ENCODE measurements around the gene RCAN2.
"Not testable (repeated sequence)": the region's sequence is repeated elsewhere in the genome, so short reads cannot be mapped to it uniquely, and the experiment has no call there.

Gene RCAN2

DNA sequence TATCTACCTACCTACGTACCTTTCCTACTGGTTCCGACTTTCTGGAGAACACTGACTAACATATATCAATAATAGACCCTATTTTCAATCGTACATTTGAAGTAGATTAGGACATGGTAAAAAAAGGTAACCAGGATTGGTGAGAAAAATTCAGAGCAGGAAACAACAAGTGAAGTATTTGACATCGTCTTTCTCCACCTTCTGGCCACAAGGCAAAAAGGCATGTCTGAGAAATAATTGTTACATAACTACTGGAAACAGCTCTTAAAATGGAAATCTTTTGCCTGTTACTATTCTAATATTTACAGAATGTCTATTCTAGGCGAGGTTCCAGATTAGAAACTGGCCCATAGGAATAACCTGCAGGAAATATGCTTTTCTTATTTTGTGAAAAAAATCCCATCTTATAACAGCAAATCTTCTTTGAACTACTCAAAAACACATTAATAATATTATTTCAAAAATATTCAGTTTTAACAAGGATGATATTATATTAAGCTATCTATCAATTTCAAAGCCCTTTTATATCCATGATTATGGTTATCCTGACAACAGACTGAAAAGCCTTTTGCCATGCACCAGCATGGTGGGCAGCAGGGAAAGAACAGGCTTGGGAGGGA is 80.8 kb downstream of the RCAN2 start:
- peaks cover 7% of the 10 kb centered on the region for H3K4me1 ChIP-seq (ENCODE audit: control insufficient read depth, insufficient read depth, low read length)
- H3K27ac ChIP-seq (ENCODE audit: low read length) = no peak overlapping the region
- H3K27me3 ChIP-seq (ENCODE audit: control insufficient read depth in 1 of 2, insufficient read depth in 2 of 2, low read length in 2 of 2) = no peaks in the 10 kb centered on the region
- H3K36me3 ChIP-seq (ENCODE audit: control insufficient read depth in 2 of 2, insufficient read depth in 2 of 2, low read length in 2 of 2) = no peaks in the 10 kb centered on the region
- peak overlapping the region in 1 of 2 donors; percentile 10 for H3K9ac ChIP-seq (ENCODE audit: low read length in 2 of 2)
- H3K9me3 ChIP-seq (ENCODE audit: control insufficient read depth in 2 of 2, low read length in 2 of 2) = no peaks in the 10 kb centered on the region
- H3K4me3 ChIP-seq (ENCODE audit: low read length in 2 of 2) = no peak overlapping the region

DNA sequence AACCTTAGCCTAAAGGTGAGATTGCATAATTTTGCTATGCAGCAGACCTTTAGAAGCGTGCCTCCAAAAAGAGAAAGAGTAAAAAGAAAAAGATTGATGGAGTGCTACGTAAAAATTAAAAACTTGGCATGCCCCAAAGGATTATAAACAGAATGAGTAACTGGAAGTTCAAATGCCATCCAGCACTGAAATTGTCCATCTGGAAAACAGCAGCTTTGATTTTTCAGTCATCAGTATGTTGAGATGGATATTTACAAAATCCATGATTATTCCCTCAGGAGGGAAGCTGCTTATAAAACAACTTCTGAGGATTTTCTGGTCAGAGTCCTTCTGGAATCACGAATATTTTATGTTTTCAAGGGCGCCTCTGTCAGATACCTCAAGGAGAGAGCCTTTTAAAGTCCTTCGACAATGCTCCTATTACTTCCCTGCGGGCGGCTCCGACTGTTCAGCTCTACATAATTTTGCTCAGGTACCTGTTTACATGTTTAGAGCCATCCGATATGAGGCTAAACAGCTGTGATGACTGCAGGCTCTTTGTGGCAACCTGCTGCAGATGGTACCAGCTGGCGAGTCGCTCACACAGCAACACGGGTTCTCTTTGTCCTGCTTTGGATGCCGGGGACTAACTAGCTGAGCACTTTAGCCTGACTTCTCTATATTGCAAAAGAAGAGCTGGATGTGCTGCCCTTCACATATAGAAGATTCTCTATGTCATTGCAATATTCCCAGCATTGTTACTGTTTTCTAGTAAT is 83.3 kb downstream of the RCAN2 start:
- peak overlapping the region; percentile 32 for H3K27ac ChIP-seq (ENCODE audit: low read length)
- H3K9ac ChIP-seq (ENCODE audit: low read length in 2 of 2) = no peak overlapping the region
- H3K36me3 ChIP-seq (ENCODE audit: control insufficient read depth in 2 of 2, insufficient read depth in 2 of 2, low read length in 2 of 2) = no peaks in the 10 kb centered on the region
- no peaks in the 10 kb centered on the region for H3K9me3 ChIP-seq (ENCODE audit: control insufficient read depth in 2 of 2, low read length in 2 of 2)
- no peaks in the 10 kb centered on the region for H3K27me3 ChIP-seq (ENCODE audit: control insufficient read depth in 1 of 2, insufficient read depth in 2 of 2, low read length in 2 of 2)
- peaks cover 7% of the 10 kb centered on the region for H3K4me1 ChIP-seq (ENCODE audit: control insufficient read depth, insufficient read depth, low read length)
- peak overlapping the region in 1 of 2 donors; percentile 24 for H3K4me3 ChIP-seq (ENCODE audit: low read length in 2 of 2)

DNA sequence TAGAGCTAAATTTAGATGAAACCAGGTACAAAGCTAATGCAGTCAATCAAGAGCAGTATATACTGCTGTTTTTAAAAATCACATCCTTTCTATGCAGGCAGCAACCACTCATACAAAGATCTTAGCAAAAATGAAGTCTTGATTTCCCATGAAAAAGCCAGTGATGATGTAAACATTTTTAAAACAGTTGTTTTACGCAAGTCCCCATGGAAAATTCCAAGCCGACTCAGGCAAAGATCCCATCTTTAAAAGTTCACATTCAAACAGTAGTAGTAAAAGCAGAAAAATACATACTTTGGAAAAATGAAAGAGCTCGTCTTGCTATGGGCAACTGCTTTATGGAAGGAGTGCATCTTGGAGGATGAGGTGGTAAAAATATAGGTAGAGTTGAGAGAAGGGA is 84.0 kb downstream of the RCAN2 start:
- Histone ChIP-seq H3K9me3 (ENCODE audit: control insufficient read depth in 2 of 2, low read length in 2 of 2) (no peaks in the 10 kb centered on the region), H3K4me3 (ENCODE audit: low read length in 2 of 2) (no peak overlapping the region), H3K36me3 (ENCODE audit: control insufficient read depth in 2 of 2, insufficient read depth in 2 of 2, low read length in 2 of 2) (no peaks in the 10 kb centered on the region), H3K27me3 (ENCODE audit: control insufficient read depth in 1 of 2, insufficient read depth in 2 of 2, low read length in 2 of 2) (no peaks in the 10 kb centered on the region), H3K27ac (ENCODE audit: low read length) (no peak overlapping the region), H3K4me1 (ENCODE audit: control insufficient read depth, insufficient read depth, low read length) (peaks cover 7% of the 10 kb centered on the region), H3K9ac (ENCODE audit: low read length in 2 of 2) (no peak overlapping the region)

DNA sequence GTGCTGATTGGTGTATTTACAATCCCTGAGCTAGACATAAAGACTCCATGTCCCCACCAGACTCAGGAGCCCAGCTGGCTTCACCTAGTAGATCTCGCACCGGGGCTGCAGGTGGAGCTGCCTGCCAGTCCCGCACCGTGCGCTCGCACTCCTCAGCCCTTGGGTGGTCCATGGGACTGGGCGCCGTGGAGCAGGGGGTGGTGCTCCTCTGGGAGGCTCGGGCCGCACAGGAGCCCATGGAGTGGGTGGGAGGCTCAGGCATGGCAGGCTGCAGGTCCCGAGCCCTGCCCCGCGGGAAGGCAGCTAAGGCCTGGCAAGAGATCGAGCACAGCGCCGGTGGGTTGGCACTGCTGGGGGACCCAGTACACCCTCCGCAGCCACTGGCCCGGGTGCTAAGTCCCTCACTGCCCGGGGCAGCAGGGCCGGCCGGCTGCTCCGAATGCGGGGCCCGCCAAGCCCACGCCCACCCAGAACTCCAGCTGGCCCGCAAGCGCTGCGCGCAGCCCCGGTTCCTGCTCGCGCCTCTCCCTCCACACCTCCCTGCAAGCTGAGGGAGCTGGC is 85.5 kb downstream of the RCAN2 start:
- not testable (repeated sequence) for H3K9me3 ChIP-seq (ENCODE audit: control insufficient read depth in 2 of 2, low read length in 2 of 2); H3K36me3 ChIP-seq (ENCODE audit: control insufficient read depth in 2 of 2, insufficient read depth in 2 of 2, low read length in 2 of 2); H3K4me1 ChIP-seq (ENCODE audit: control insufficient read depth, insufficient read depth, low read length); H3K27ac ChIP-seq (ENCODE audit: low read length); H3K9ac ChIP-seq (ENCODE audit: low read length in 2 of 2); H3K4me3 ChIP-seq (ENCODE audit: low read length in 2 of 2); H3K27me3 ChIP-seq (ENCODE audit: control insufficient read depth in 1 of 2, insufficient read depth in 2 of 2, low read length in 2 of 2)

DNA sequence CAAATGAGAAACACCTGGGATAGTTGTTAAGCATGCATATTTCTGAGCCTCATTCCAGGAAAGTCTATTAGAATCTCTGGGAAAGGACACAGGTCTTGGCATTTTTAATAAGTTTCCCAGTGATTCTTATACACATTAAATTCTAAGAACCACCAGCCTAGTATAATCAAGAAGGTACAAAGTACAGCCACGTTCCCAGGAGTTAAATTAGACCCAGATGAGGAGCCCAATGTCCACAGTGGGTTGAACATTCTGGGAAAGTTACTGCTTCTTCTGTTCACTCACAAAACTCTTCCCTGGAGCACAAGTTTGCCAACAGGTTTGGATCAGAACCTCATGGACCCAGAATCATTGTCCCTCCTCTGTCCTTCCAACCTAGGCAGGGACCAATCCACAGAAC is 90.4 kb downstream of the RCAN2 start:
- peaks cover 4% of the 10 kb centered on the region for H3K4me1 ChIP-seq (ENCODE audit: control insufficient read depth, insufficient read depth, low read length)
- no peak overlapping the region for H3K4me3 ChIP-seq (ENCODE audit: low read length in 2 of 2)
- H3K9me3 ChIP-seq (ENCODE audit: control insufficient read depth in 2 of 2, low read length in 2 of 2) = no peaks in the 10 kb centered on the region
- no peak overlapping the region for H3K27ac ChIP-seq (ENCODE audit: low read length)
- H3K36me3 ChIP-seq (ENCODE audit: control insufficient read depth in 2 of 2, insufficient read depth in 2 of 2, low read length in 2 of 2) = no peaks in the 10 kb centered on the region
- H3K27me3 ChIP-seq (ENCODE audit: control insufficient read depth in 1 of 2, insufficient read depth in 2 of 2, low read length in 2 of 2) = no peaks in the 10 kb centered on the region
- H3K9ac ChIP-seq (ENCODE audit: low read length in 2 of 2) = no peak overlapping the region

DNA sequence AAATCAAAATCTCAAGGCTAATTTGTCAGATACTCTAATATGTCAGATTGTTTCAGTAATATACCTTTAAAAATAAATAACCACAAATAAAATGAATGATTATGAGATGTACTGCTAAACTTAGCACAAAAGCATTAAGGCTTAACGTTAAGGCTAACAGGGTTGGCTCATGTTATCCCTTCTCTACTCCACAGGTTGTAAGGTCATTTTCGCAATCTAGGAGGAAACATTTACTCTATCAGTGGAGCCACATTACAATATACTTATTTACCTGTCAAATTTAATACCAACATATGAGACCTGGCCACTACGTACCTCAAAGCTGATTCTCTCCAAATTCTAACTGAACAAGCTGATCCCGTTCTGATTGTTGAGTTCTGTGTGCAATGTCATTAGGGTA is 95.7 kb downstream of the RCAN2 start:
- no peak overlapping the region for H3K4me3 ChIP-seq (ENCODE audit: low read length in 2 of 2)
- no peak overlapping the region for H3K9ac ChIP-seq (ENCODE audit: low read length in 2 of 2)
- H3K36me3 ChIP-seq (ENCODE audit: control insufficient read depth in 2 of 2, insufficient read depth in 2 of 2, low read length in 2 of 2) = no peaks in the 10 kb centered on the region
- no peak overlapping the region for H3K27ac ChIP-seq (ENCODE audit: low read length)
- no peaks in the 10 kb centered on the region for H3K9me3 ChIP-seq (ENCODE audit: control insufficient read depth in 2 of 2, low read length in 2 of 2)
- H3K27me3 ChIP-seq (ENCODE audit: control insufficient read depth in 1 of 2, insufficient read depth in 2 of 2, low read length in 2 of 2) = no peaks in the 10 kb centered on the region
- peaks cover 4% of the 10 kb centered on the region for H3K4me1 ChIP-seq (ENCODE audit: control insufficient read depth, insufficient read depth, low read length)

DNA sequence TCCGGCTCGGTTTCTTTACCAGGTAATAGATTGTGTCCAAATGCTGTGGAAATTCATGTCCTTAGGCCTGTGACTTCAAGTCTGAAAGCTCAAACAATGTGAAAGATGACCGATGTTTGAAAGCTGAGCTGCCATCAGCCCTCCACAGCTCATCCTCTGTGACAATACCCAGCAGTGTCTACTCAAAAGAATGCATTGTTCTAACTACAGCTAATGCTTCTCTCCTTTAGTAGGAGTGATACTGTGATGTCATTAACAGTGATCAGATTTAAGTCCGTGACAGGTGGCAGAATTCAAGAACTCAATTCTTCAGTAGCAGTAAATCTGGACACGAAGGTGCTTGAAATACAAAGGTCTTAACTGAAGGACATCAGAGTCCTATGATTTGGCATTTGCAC is 97.3 kb downstream of the RCAN2 start:
- Histone ChIP-seq H3K36me3 (ENCODE audit: control insufficient read depth in 2 of 2, insufficient read depth in 2 of 2, low read length in 2 of 2) (no peaks in the 10 kb centered on the region), H3K9me3 (ENCODE audit: control insufficient read depth in 2 of 2, low read length in 2 of 2) (no peaks in the 10 kb centered on the region), H3K4me1 (ENCODE audit: control insufficient read depth, insufficient read depth, low read length) (no peaks in the 10 kb centered on the region), H3K27me3 (ENCODE audit: control insufficient read depth in 1 of 2, insufficient read depth in 2 of 2, low read length in 2 of 2) (no peaks in the 10 kb centered on the region), H3K9ac (ENCODE audit: low read length in 2 of 2) (no peak overlapping the region), H3K4me3 (ENCODE audit: low read length in 2 of 2) (no peak overlapping the region), H3K27ac (ENCODE audit: low read length) (no peak overlapping the region)

DNA sequence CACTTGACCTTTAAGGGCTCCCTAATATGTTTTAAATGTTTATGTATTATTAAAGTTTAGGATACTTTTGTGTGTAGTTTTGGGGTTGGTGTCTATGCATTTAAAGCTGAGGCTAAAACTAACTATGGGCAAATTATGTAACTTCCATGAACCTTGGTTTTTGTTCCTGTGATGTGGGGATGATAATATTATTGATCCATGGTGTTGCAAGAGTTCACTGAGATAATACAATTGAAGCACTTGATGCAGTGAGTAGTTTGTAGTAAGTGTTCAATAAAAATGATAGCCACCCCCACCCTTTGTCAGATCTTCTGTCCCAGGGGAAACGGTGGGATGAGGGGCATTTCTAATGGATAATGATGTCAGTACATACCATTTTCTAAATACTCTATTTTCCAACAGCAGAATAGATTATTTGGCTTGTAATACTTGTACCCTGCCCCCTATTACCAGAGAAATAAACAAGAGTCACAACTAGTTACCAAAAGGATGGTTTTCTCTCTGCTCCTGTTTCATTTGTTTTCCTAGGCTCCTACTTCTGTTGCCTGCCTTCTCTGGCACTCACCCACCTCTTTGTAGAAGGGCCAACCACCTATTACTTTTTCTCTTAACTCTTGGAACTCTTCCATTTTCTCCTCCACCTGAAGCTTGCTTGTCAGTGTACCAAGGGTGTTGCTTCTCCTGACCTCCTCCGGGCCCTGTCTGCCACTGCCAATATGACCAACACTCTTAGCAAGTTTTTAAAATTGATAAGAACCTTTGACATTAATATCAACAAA is 97.9 kb downstream of the RCAN2 start:
- H3K4me1 ChIP-seq (ENCODE audit: control insufficient read depth, insufficient read depth, low read length) = no peaks in the 10 kb centered on the region
- H3K27ac ChIP-seq (ENCODE audit: low read length) = no peak overlapping the region
- H3K9ac ChIP-seq (ENCODE audit: low read length in 2 of 2) = no peak overlapping the region
- H3K4me3 ChIP-seq (ENCODE audit: low read length in 2 of 2) = no peak overlapping the region
- no peaks in the 10 kb centered on the region for H3K9me3 ChIP-seq (ENCODE audit: control insufficient read depth in 2 of 2, low read length in 2 of 2)
- no peaks in the 10 kb centered on the region for H3K27me3 ChIP-seq (ENCODE audit: control insufficient read depth in 1 of 2, insufficient read depth in 2 of 2, low read length in 2 of 2)
- no peaks in the 10 kb centered on the region for H3K36me3 ChIP-seq (ENCODE audit: control insufficient read depth in 2 of 2, insufficient read depth in 2 of 2, low read length in 2 of 2)

DNA sequence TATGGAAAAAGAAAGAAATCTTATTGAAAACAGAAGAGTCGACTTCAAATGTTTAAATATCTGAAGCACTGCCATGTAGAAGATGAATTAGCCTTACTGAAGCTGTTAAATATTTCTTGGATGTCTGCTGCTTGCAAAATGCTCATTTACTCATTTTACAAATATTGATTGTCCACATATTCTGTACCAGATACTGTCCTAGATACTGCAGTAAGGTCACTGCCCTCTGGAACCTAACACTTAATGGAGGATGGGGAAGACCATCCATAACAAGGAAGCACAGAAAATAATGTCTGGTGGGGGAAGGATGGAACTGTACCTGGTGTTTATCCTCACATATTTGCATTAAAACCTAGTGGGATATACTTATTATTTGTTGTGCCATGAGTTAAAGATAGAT is 99.0 kb downstream of the RCAN2 start:
- H3K27me3 ChIP-seq (ENCODE audit: control insufficient read depth in 1 of 2, insufficient read depth in 2 of 2, low read length in 2 of 2) = no peaks in the 10 kb centered on the region
- H3K9me3 ChIP-seq (ENCODE audit: control insufficient read depth in 2 of 2, low read length in 2 of 2) = no peaks in the 10 kb centered on the region
- no peaks in the 10 kb centered on the region for H3K36me3 ChIP-seq (ENCODE audit: control insufficient read depth in 2 of 2, insufficient read depth in 2 of 2, low read length in 2 of 2)
- no peak overlapping the region for H3K27ac ChIP-seq (ENCODE audit: low read length)
- H3K9ac ChIP-seq (ENCODE audit: low read length in 2 of 2) = no peak overlapping the region
- no peaks in the 10 kb centered on the region for H3K4me1 ChIP-seq (ENCODE audit: control insufficient read depth, insufficient read depth, low read length)
- no peak overlapping the region for H3K4me3 ChIP-seq (ENCODE audit: low read length in 2 of 2)

DNA sequence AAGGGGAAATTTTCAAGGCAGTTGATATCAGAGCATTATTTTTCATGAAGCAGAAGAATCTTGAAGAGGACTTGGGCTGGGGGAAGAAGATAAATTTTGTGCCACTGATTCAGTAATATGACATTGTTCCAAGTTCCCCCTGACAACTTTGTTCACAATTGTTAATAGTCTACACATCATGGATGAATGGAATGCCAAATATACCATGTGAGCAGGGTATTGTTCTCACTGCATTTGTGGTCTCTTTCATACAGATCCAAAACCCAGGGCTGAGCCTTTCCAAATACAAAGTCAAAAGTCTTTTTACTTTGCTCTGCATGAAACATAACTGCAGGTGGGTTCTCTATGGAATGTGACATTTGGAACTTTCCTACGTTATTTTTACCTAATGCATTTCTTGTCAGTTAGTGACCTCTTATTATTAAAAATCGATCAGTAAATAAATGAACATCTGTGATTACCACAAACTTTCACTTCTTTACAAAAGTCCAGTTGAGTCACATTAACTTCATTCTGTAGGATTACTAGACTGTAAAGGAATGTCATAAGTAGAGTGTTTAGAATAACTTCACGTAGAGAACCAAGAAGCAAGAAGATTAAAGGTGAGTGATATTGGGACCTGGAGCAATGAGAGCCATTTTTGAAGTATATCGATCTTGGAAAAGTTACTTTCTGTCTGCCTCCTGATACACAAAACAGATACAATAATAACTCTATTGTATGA is 100.9 kb downstream of the RCAN2 start:
- no peaks in the 10 kb centered on the region for H3K36me3 ChIP-seq (ENCODE audit: control insufficient read depth in 2 of 2, insufficient read depth in 2 of 2, low read length in 2 of 2)
- H3K9ac ChIP-seq (ENCODE audit: low read length in 2 of 2) = no peak overlapping the region
- no peaks in the 10 kb centered on the region for H3K9me3 ChIP-seq (ENCODE audit: control insufficient read depth in 2 of 2, low read length in 2 of 2)
- H3K27me3 ChIP-seq (ENCODE audit: control insufficient read depth in 1 of 2, insufficient read depth in 2 of 2, low read length in 2 of 2) = no peaks in the 10 kb centered on the region
- H3K4me1 ChIP-seq (ENCODE audit: control insufficient read depth, insufficient read depth, low read length) = no peaks in the 10 kb centered on the region
- H3K27ac ChIP-seq (ENCODE audit: low read length) = no peak overlapping the region
- no peak overlapping the region for H3K4me3 ChIP-seq (ENCODE audit: low read length in 2 of 2)
